Stomach (tissue), 4 donors: ENCODE results near the gene ZNF93.

Source experiments
- CTCF ChIP-seq, 7 experiments: fragments of 450-650 bp in 4 of 7; fragments of 200-600 bp in 3 of 7; sonication (generic) in 3 of 7; IDR thresholded peaks; one replicate each; pipeline ENCODE4 v1.5.1; 2016 to 2019; ENCODE audit warnings: antibody characterized with exemption in 7 of 7, control low read depth in 2 of 7, mild to moderate bottlenecking in 1 of 7
- POLR2AphosphoS5 ChIP-seq, 3 donors: sonication (generic); formaldehyde crosslinking; IDR thresholded peaks; one replicate each; pipeline ENCODE4 v1.6.1; 2016; ENCODE audit warnings: antibody characterized with exemption in 3 of 3

GRCh38 chr19:19944583-19944880, 43.8 kb downstream of the ZNF93 start:
- TF ChIP-seq CTCF (IDR thresholded peaks at IDR 0.05) (no peak), POLR2AphosphoS5 (IDR thresholded peaks at IDR 0.05) (no peak)
